Astrocyte (in vitro differentiated cells and primary cell): ENCODE measurements around the gene KNDC1. TPM values are rescaled to one million over a fixed set of nuclear protein-coding genes. Genes with fewer than 3 reads are reported as not detected.

ENCODE experiments used
- DNase-seq: peaks from one replicate; pipeline ENCODE4 v3.0.0-alpha.2; 2010; ENCODE audit warnings: low read depth
- FAIRE-seq: peaks from 2 replicates; lab custom pipeline; 2011; peaks lifted over from hg19 to GRCh38; lab: Jason Lieb, UNC
- H2AFZ ChIP-seq: 2 replicates; pipeline ENCODE4 v1.6.0; 2012; ENCODE audit warnings: low read depth, low read length, inconsistent platforms
- H3K27ac ChIP-seq: 2 replicates; pipeline ENCODE4 v1.5.1; 2011; ENCODE audit warnings: low read depth, low read length, inconsistent platforms
- H3K27me3 ChIP-seq: 2 replicates; pipeline ENCODE4 v1.6.0; 2011; ENCODE audit warnings: low read length, inconsistent platforms; ENCODE audit not compliant: insufficient read depth
- H3K36me3 ChIP-seq: 2 replicates; pipeline ENCODE4 v1.5.1; 2011; ENCODE audit warnings: low read length, inconsistent platforms; ENCODE audit not compliant: insufficient read depth
- H3K4me1 ChIP-seq: 2 replicates; pipeline ENCODE4 v1.5.1; 2011; ENCODE audit warnings: low read length, inconsistent platforms; ENCODE audit not compliant: insufficient read depth
- H3K4me2 ChIP-seq: 2 replicates; pipeline ENCODE4 v1.6.0; 2012; ENCODE audit warnings: low read length, inconsistent platforms
- H3K4me3 ChIP-seq: 2 replicates; pipeline ENCODE4 v1.5.1; 2011; ENCODE audit warnings: low read depth, mild to moderate bottlenecking, low read length, inconsistent platforms; ENCODE audit not compliant: insufficient read depth
- H3K79me2 ChIP-seq: 2 replicates; pipeline ENCODE4 v1.6.0; 2012; ENCODE audit warnings: mild to moderate bottlenecking, low read length, inconsistent platforms; ENCODE audit not compliant: insufficient read depth
- H3K9ac ChIP-seq: 2 replicates; pipeline ENCODE4 v1.6.0; 2012; ENCODE audit warnings: mild to moderate bottlenecking, low read length, inconsistent platforms
- H3K9me3 ChIP-seq: 2 replicates; pipeline ENCODE4 v1.5.1; 2012; ENCODE audit warnings: low read depth, mild to moderate bottlenecking, low read length, inconsistent platforms; ENCODE audit not compliant: insufficient read depth
- H4K20me1 ChIP-seq: 2 replicates; pipeline ENCODE4 v1.6.0; 2012; ENCODE audit warnings: low read length, inconsistent platforms; ENCODE audit not compliant: insufficient read depth
- H3K27ac Mint-ChIP-seq: one replicate; pipeline ENCODE4 v1.8.0; 2021; ENCODE audit warnings: mild to moderate bottlenecking, mixed read lengths; ENCODE audit not compliant: unreplicated experiment
- H3K27me3 Mint-ChIP-seq: one replicate; pipeline ENCODE4 v1.8.0; 2021; ENCODE audit warnings: low read depth, mixed read lengths; ENCODE audit not compliant: unreplicated experiment
- H3K36me3 Mint-ChIP-seq: one replicate; pipeline ENCODE4 v1.8.0; 2021; ENCODE audit warnings: low read depth, mixed read lengths; ENCODE audit not compliant: unreplicated experiment
- H3K4me1 Mint-ChIP-seq: one replicate; pipeline ENCODE4 v1.8.0; 2021; ENCODE audit warnings: low read depth, mixed read lengths; ENCODE audit not compliant: unreplicated experiment
- H3K4me3 Mint-ChIP-seq: one replicate; pipeline ENCODE4 v1.8.0; 2021; ENCODE audit warnings: mild to moderate bottlenecking, moderate library complexity, mixed read lengths; ENCODE audit not compliant: unreplicated experiment
- H3K9me3 Mint-ChIP-seq: one replicate; pipeline ENCODE4 v1.8.0; 2021; ENCODE audit warnings: mild to moderate bottlenecking, mixed read lengths; ENCODE audit not compliant: unreplicated experiment
- CTCF ChIP-seq: IDR thresholded peaks from 2 replicates; pipeline ENCODE4 v1.5.1; 2011; ENCODE audit warnings: low read depth, mild to moderate bottlenecking, inconsistent platforms, low read length, moderate library complexity; ENCODE audit not compliant: insufficient read depth
- EZH2 ChIP-seq: IDR thresholded peaks from 2 replicates; pipeline ENCODE4 v1.6.1; 2012; ENCODE audit warnings: mild to moderate bottlenecking, low read length, inconsistent platforms; ENCODE audit not compliant: insufficient read depth
- total RNA-seq: library from RNA; stranded (reverse); gene quantifications from 2 replicates; pipeline ENCODE4 v1.2.1, GENCODE V29; 2021

KNDC1 gene
- total RNA-seq, 1 donor from 2014 or later = 2.6 TPM

DNA sequence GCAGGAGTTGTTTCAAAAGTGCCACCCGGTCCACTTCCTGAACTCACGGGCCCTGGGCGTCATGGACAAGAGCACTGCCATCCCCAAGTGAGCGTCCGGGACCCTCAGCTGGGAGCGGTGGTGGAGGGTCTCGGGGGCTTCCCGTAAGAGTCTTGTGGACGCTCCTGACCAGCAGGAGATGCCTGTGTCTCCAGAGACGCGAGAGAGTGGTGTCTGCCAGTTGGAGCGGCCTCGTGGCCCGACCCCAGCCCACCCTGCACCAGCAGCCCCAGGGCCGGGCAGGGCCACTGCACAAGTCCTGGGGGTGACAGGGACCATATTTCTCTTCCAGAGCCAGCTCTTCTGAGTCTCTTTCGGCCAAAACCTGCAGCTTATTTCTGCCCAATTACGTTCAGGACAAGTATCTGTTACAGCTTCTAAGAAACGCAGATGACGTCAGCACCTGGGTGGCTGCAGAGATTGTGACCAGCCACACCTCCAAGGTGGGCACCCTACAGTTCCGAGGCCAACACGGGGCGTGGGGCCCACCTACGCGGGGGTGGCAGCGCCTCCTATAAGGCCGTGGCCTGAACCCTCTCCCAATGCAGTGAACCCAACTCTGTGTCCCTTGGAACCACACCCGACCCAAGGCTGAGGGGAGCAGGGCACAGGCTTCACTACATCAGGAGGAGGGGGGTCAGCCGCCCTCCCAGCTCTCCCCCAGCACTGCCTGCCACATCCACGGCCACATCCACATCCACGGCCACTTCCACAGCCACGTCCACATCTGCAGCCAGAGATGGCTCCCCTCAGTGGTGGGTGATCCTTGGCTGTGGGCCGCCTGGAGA is 53.8 kb downstream of the KNDC1 start:
- no peak for DNase-seq
- Mint-ChIP-seq H3K27ac (no peak overlapping the region), H3K4me3 (no peak overlapping the region)

GRCh38 chr10:133214468-133215410 is 54.7 kb downstream of the KNDC1 start:
- no peaks in the 10 kb centered on the region for H3K36me3 Mint-ChIP-seq
- H3K9me3 Mint-ChIP-seq = no peaks in the 10 kb centered on the region
- no peak overlapping the region for H3K4me3 Mint-ChIP-seq
- Histone ChIP-seq H3K9me3 (no peaks in the 10 kb centered on the region), H3K79me2 (no peaks in the 10 kb centered on the region), H3K4me1 (no peaks in the 10 kb centered on the region), H3K27ac (no peak overlapping the region), H3K36me3 (no peaks in the 10 kb centered on the region), H4K20me1 (no peaks in the 10 kb centered on the region), H3K4me2 (no peak overlapping the region), H2AFZ (no peak overlapping the region), H3K9ac (no peak overlapping the region), H3K4me3 (no peak overlapping the region), H3K27me3 (peaks cover 2% of the 10 kb centered on the region)
- no peak overlapping the region for H3K27ac Mint-ChIP-seq
- DNase-seq (no peak), FAIRE-seq (no peak)
- H3K4me1 Mint-ChIP-seq = no peaks in the 10 kb centered on the region
- H3K27me3 Mint-ChIP-seq = peaks cover 34% of the 10 kb centered on the region
- TF ChIP-seq CTCF = no peak
- no peak for TF ChIP-seq EZH2

More for the DNA sequence above, 53.8 kb downstream of the KNDC1 start:
- Histone ChIP-seq H3K27ac (no peak overlapping the region), H3K9ac (no peak overlapping the region), H2AFZ (no peak overlapping the region), H3K9me3 (peaks cover 1% of the 10 kb centered on the region), H3K36me3 (no peaks in the 10 kb centered on the region), H3K79me2 (no peaks in the 10 kb centered on the region), H3K4me1 (no peaks in the 10 kb centered on the region), H3K4me2 (no peak overlapping the region), H4K20me1 (no peaks in the 10 kb centered on the region), H3K27me3 (no peaks in the 10 kb centered on the region), H3K4me3 (no peak overlapping the region)
- no peak for FAIRE-seq
- Mint-ChIP-seq H3K4me1 (no peaks in the 10 kb centered on the region), H3K27me3 (peaks cover 29% of the 10 kb centered on the region), H3K36me3 (no peaks in the 10 kb centered on the region), H3K9me3 (no peaks in the 10 kb centered on the region)
- TF ChIP-seq CTCF (no peak), EZH2 (no peak)
